HEK293 (cell line): Measurements from ENCODE around the gene LTK.

ENCODE experiments used
- CTCF ChIP-seq: fragments of 450-650 bp; formaldehyde crosslinking; IDR thresholded peaks from 2 replicates; pipeline ENCODE4 v1.5.1; 2016; ENCODE audit warnings: missing biosample characterization, missing genetic modification characterization
- PBX3 ChIP-seq: sonication (generic); formaldehyde crosslinking; IDR thresholded peaks from 2 replicates; pipeline ENCODE4 v1.8.1; 2022; ENCODE audit warnings: mild to moderate bottlenecking, moderate library complexity, missing genetic modification reagents
- SP2 ChIP-seq: fragments of 450-650 bp; formaldehyde crosslinking; IDR thresholded peaks from 2 replicates; pipeline ENCODE4 v1.5.1; 2016; ENCODE audit warnings: missing biosample characterization, missing genetic modification characterization
- YY1 ChIP-seq: fragments of 450-650 bp; formaldehyde crosslinking; IDR thresholded peaks from 2 replicates; pipeline ENCODE4 v1.5.1; 2018; ENCODE audit warnings: missing biosample characterization, missing genetic modification characterization
- ZNF433 ChIP-seq: fragments of 450-650 bp; formaldehyde crosslinking; IDR thresholded peaks from 2 replicates; pipeline ENCODE4 v1.5.1; 2016; ENCODE audit warnings: missing biosample characterization, missing genetic modification characterization, low read depth
- ZNF501 ChIP-seq: fragments of 450-650 bp; formaldehyde crosslinking; IDR thresholded peaks from 2 replicates; pipeline ENCODE4 v1.5.1; 2016; ENCODE audit warnings: missing biosample characterization, missing genetic modification characterization
- ZNF548 ChIP-seq: fragments of 450-650 bp; formaldehyde crosslinking; IDR thresholded peaks from 2 replicates; pipeline ENCODE4 v1.5.1; 2016; ENCODE audit warnings: missing biosample characterization, missing genetic modification characterization
- ZNF792 ChIP-seq: fragments of 450-650 bp; formaldehyde crosslinking; IDR thresholded peaks from 2 replicates; pipeline ENCODE4 v1.5.1; 2016; ENCODE audit warnings: missing biosample characterization, missing genetic modification characterization

GRCh38 chr15:41490355-41490754, 23.3 kb downstream of the LTK start:
- no peak for TF ChIP-seq ZNF548
- TF ChIP-seq SP2 (tag by site-specific recombination) = no peak
- TF ChIP-seq PBX3 = no peak
- TF ChIP-seq CTCF (tag by site-specific recombination) = no peak
- no peak for TF ChIP-seq YY1 (tag by site-specific recombination)
- TF ChIP-seq ZNF433 = no peak
- TF ChIP-seq ZNF501 (tag by site-specific recombination) = no peak; the same call in 1 of the 2 replicates
- TF ChIP-seq ZNF792 (tag by site-specific recombination) = no peak
